ENCODE data around the gene DHX35.

DNA sequence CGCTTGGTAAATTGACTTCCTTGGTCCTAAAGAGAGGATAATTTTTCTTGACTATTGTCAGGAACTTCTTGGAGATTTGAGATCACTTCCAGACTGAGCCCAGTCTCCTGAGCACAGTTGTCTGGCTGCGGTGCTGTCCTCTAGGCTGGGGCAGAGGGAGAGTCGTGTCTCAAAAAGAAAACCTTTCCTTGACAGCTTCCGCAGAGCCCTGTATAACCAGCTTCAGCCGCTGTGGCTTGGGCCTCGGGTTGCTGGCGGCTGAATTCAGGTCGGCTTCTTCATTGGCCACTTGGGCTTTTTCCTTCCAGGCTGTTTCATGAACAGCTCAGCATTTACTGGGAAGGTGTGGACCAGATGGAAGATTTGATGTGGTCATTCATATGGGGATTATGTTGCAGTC is 75.9 kb downstream of the DHX35 start:
- TF ChIP-seq, protein P1, sequence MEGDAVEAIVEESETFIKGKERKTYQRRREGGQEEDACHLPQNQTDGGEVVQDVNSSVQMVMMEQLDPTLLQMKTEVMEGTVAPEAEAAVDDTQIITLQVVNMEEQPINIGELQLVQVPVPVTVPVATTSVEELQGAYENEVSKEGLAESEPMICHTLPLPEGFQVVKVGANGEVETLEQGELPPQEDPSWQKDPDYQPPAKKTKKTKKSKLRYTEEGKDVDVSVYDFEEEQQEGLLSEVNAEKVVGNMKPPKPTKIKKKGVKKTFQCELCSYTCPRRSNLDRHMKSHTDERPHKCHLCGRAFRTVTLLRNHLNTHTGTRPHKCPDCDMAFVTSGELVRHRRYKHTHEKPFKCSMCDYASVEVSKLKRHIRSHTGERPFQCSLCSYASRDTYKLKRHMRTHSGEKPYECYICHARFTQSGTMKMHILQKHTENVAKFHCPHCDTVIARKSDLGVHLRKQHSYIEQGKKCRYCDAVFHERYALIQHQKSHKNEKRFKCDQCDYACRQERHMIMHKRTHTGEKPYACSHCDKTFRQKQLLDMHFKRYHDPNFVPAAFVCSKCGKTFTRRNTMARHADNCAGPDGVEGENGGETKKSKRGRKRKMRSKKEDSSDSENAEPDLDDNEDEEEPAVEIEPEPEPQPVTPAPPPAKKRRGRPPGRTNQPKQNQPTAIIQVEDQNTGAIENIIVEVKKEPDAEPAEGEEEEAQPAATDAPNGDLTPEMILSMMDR (IDR thresholded peaks at IDR 0.05), result no peak
- TF ChIP-seq POLR2A (IDR thresholded peaks at IDR 0.05), result no peak
